B cell (primary cell): Measurements from ENCODE around the gene EYA3. TPM values are rescaled to one million over a fixed set of nuclear protein-coding genes. Genes with fewer than 3 reads are reported as not detected.
A peak's percentile ranks its signal among the peaks of the same experiment; 100 is the strongest.

Experiments used
- ATAC-seq: fragments of 200-7000 bp; cut with Tn5 transposase; one replicate; pipeline ENCODE4 v1.10.0; 2021; ENCODE audit warnings: low read depth, mild to moderate bottlenecking, moderate number of reproducible peaks, moderate library complexity
- CTCF ChIA-PET: fragments of 350-600 bp; sonication (Branson Sonifier 250); formaldehyde crosslinking; loops from one replicate; lab custom pipeline; 2021; ENCODE audit warnings: antibody characterized with exemption, inconsistent platforms; lab: Charles Lee
- POLR2A ChIA-PET: fragments of 350-600 bp; sonication (Branson Sonifier 250); formaldehyde crosslinking; loops from one replicate; lab custom pipeline; 2021; ENCODE audit warnings: antibody characterized with exemption; lab: Charles Lee
- DNase-seq: peaks from one replicate; pipeline ENCODE4 v3.0.0; 2013
- H2AFZ ChIP-seq: 2 replicates; pipeline ENCODE4 v1.6.1; 2012; ENCODE audit warnings: mild to moderate bottlenecking, low read depth, low read length; ENCODE audit not compliant: insufficient read depth, poor library complexity, severe bottlenecking
- H3K27ac ChIP-seq, 2 donors: 1 replicate in 1 of 2; 2 replicates in 1 of 2; pipeline ENCODE4 v1.5.1; 2012 to 2013; ENCODE audit warnings: low read length in 2 of 2, mild to moderate bottlenecking in 2 of 2, moderate library complexity in 1 of 2
- H3K27me3 ChIP-seq, 4 experiments: fragments of 200-600 bp in 1 of 4; sonication (generic) in 1 of 4; replicated peaks in 1 of 4; 1 replicate in 2 of 4; 2 replicates in 2 of 4; pipeline versions ENCODE4 v1.6.1 to v1.7.0; 2013 to 2016; ENCODE audit warnings: low read length in 3 of 4, mild to moderate bottlenecking in 2 of 4, mixed read lengths in 1 of 4, moderate library complexity in 1 of 4; ENCODE audit not compliant: insufficient read depth in 4 of 4, control insufficient read depth in 3 of 4; ENCODE audit errors: control extremely low read depth in 1 of 4
- H3K36me3 ChIP-seq, 2 experiments: replicated peaks in 1 of 2; 1 replicate in 1 of 2; 2 replicates in 1 of 2; pipeline versions ENCODE4 v1.6.1 to v1.7.1; 2013; ENCODE audit warnings: low read length in 1 of 2; ENCODE audit not compliant: insufficient read depth in 2 of 2, control insufficient read depth in 1 of 2; ENCODE audit errors: control extremely low read depth in 1 of 2, extremely low read depth in 1 of 2
- H3K4me1 ChIP-seq, 2 donors: fragments of 200-600 bp in 1 of 2; sonication (generic) in 1 of 2; 1 replicate in 1 of 2; 2 replicates in 1 of 2; pipeline versions ENCODE4 v1.5.1 to v1.6.1; 2013 to 2017; ENCODE audit warnings: low read length in 2 of 2; ENCODE audit not compliant: control insufficient read depth in 2 of 2, insufficient read depth in 2 of 2
- H3K4me2 ChIP-seq: replicated peaks from 2 replicates; pipeline ENCODE3; 2012; ENCODE audit warnings: mild to moderate bottlenecking, low read depth, low read length; ENCODE audit not compliant: poor library complexity, severe bottlenecking
- H3K4me3 ChIP-seq, 5 experiments: fragments of 200-600 bp in 1 of 5; sonication (generic) in 1 of 5; 1 replicate in 3 of 5; 2 replicates in 2 of 5; pipeline versions ENCODE4 v1.5.1 to v1.7.0; 2011 to 2016; ENCODE audit warnings: low read length in 4 of 5, mild to moderate bottlenecking in 4 of 5, low read depth in 2 of 5, control low read depth in 1 of 5, moderate library complexity in 1 of 5; ENCODE audit not compliant: insufficient read depth in 1 of 5; ENCODE audit errors: control extremely low read depth in 1 of 5, extremely low read depth in 1 of 5
- H3K79me2 ChIP-seq: fragments of 200-600 bp; sonication (generic); one replicate; pipeline ENCODE4 v1.6.0; 2016; ENCODE audit warnings: low read length; ENCODE audit not compliant: control insufficient read depth, insufficient read depth
- H3K9ac ChIP-seq: fragments of 200-600 bp; sonication (generic); 2 replicates; pipeline ENCODE4 v1.6.1; 2017; ENCODE audit warnings: mild to moderate bottlenecking, low read length, moderate library complexity
- H3K9me3 ChIP-seq, 3 donors: one replicate each; pipeline versions ENCODE4 v1.6.1 to v1.7.1; 2013; ENCODE audit warnings: low read length in 2 of 3; ENCODE audit not compliant: control insufficient read depth in 2 of 3, insufficient read depth in 1 of 3; ENCODE audit errors: control extremely low read depth in 1 of 3
- H4K20me1 ChIP-seq: 2 replicates; pipeline ENCODE4 v1.6.0; 2012; ENCODE audit warnings: mild to moderate bottlenecking, low read length; ENCODE audit not compliant: insufficient read depth, control insufficient read depth, poor library complexity, severe bottlenecking
- H3K27ac Mint-ChIP-seq: one replicate; pipeline ENCODE4 v1.8.0; 2021; ENCODE audit warnings: mixed read lengths
- H3K27me3 Mint-ChIP-seq: one replicate; pipeline ENCODE4 v1.8.0; 2021; ENCODE audit warnings: mixed read lengths
- H3K4me1 Mint-ChIP-seq: one replicate; pipeline ENCODE4 v1.8.0; 2021; ENCODE audit warnings: mixed read lengths
- H3K4me3 Mint-ChIP-seq: one replicate; pipeline ENCODE4 v1.8.0; 2021; ENCODE audit warnings: mixed read lengths
- H3K9me3 Mint-ChIP-seq: one replicate; pipeline ENCODE4 v1.8.0; 2022; ENCODE audit warnings: mixed read lengths; ENCODE audit not compliant: insufficient read depth
- CTCF ChIP-seq: fragments of 200-600 bp; IDR thresholded peaks from one replicate; pipeline ENCODE4 v1.8.0; 2022; ENCODE audit warnings: antibody characterized with exemption, mild to moderate bottlenecking
- EZH2 ChIP-seq: IDR thresholded peaks from 2 replicates; pipeline ENCODE4 v1.6.1; 2012; ENCODE audit warnings: borderline replicate concordance, low read depth, mild to moderate bottlenecking, moderate library complexity, low read length; ENCODE audit not compliant: insufficient read depth, poor library complexity, severe bottlenecking
- WGBS: methylation state at CpG from one replicate; pipeline ENCODE4 v1.1.5; 2013; ENCODE audit warnings: missing lambda C conversion rate; ENCODE audit not compliant: insufficient coverage; 5-methylcytosine and 5-hydroxymethylcytosine counted together
- intact Hi-C: fragments of 100-400 bp; cut with micrococcal nuclease; formaldehyde crosslinking; loops from one replicate; pipeline ENCODE4 v1.10.0; 2022
- polyA plus RNA-seq: library from polyadenylated mRNA; depleted of rRNA; stranded (reverse); fragments of >200 nt; gene quantifications from 2 replicates; pipeline ENCODE4 v1.2.3, GENCODE V29; 2012
- total RNA-seq, 2 donors: library from RNA; stranded (reverse); fragments of 120-200 nt in 1 of 2; gene quantifications; 1 replicate in 1 of 2; 2 replicates in 1 of 2; pipeline versions ENCODE4 v1.2.3 to v1.2.4, GENCODE V29; 2013 to 2022

Gene EYA3
- total and polyA plus RNA-seq, 2 donors (not counting 1 experiment from before 2014, with no cell fraction given) = 14.1 to 31.3 TPM

GRCh38 chr1:28078262-28078661 lies 10.1 kb downstream of the EYA3 start:
- peaks cover 91% of the 10 kb centered on the region for H3K79me2 ChIP-seq
- no peak overlapping the region for H3K4me2 ChIP-seq
- Mint-ChIP-seq H3K27me3 (no peaks in the 10 kb centered on the region), H3K9me3 (no peaks in the 10 kb centered on the region), H3K4me1 (peaks cover 25% of the 10 kb centered on the region), H3K4me3 (no peak overlapping the region), H3K27ac (no peak overlapping the region)
- H3K9me3 ChIP-seq = no peaks in the 10 kb centered on the region
- H3K36me3 ChIP-seq = peaks cover 2 to 5% of the 10 kb centered on the region in 2 experiments
- ChIA-PET CTCF (interaction anchor here (1.8 to 3.2 kb wide), 3 partner anchors 9 to 131 kb away, joined by 5 to 16 read pairs (median 11); partner anchors contain the start of gene EYA3), POLR2A (interaction anchor here (0.6 to 1.1 kb wide), 3 partner anchors 10 to 92 kb away, joined by 3 to 4 read pairs (median 3); partner anchors contain the start of gene EYA3)
- H3K27me3 ChIP-seq = no peaks in the 10 kb centered on the region
- peaks cover 4% of the 10 kb centered on the region for H4K20me1 ChIP-seq
- H3K27ac ChIP-seq = no peak overlapping the region
- 100% methylated on average over 3 of the region's 4 CpGs for WGBS
- ATAC-seq (no peak), DNase-seq (no peak)
- no peak for TF ChIP-seq CTCF
- no peak for TF ChIP-seq EZH2
- peaks cover 0 to 4% of the 10 kb centered on the region in 2 donors for H3K4me1 ChIP-seq
- intact Hi-C loops = no loop called here
- H3K9ac ChIP-seq = no peak overlapping the region
- H3K4me3 ChIP-seq = no peak overlapping the region
- no peak overlapping the region for H2AFZ ChIP-seq

- Mint-ChIP-seq H3K4me1 (peaks cover 40% of the 10 kb centered on the region), H3K27me3 (no peaks in the 10 kb centered on the region), H3K4me3 (no peak overlapping the region), H3K27ac (peak overlapping the region; percentile 59), H3K9me3 (no peaks in the 10 kb centered on the region)
- H2AFZ ChIP-seq = no peak overlapping the region
- H3K27ac ChIP-seq = no peak overlapping the region
- CTCF ChIA-PET = interaction anchor here (0.7 to 1.7 kb wide), 5 partner anchors 8 to 291 kb away, joined by 3 to 6 read pairs (median 4); no protein-coding TSS in a partner anchor
- no peak overlapping the region for H3K9ac ChIP-seq
- H3K4me1 ChIP-seq = peaks cover 15 to 17% of the 10 kb centered on the region in 2 donors
- no peaks in the 10 kb centered on the region for H4K20me1 ChIP-seq
- peaks cover 91% of the 10 kb centered on the region for H3K79me2 ChIP-seq
- TF ChIP-seq CTCF = no peak
- TF ChIP-seq EZH2 = no peak
- DNase-seq (no peak), ATAC-seq (no peak)
- H3K36me3 ChIP-seq = peaks cover 2 to 5% of the 10 kb centered on the region in 2 experiments
- no peaks in the 10 kb centered on the region for H3K9me3 ChIP-seq
- H3K4me2 ChIP-seq = no peak overlapping the region
- intact Hi-C loops = no loop called here
- WGBS = no CpG with 5 or more reads among the region's 1 CpG
- no peaks in the 10 kb centered on the region for H3K27me3 ChIP-seq
- POLR2A ChIA-PET = interaction anchor here (1.1 kb wide), 1 partner anchor 14 kb away, joined by 6 read pairs; the partner anchor contains the start of gene EYA3
- no peak overlapping the region for H3K4me3 ChIP-seq
Observed at GRCh38 chr1:28074892-28075511, 13.4 kb downstream of the EYA3 start.
